Left lung (tissue), 10 donors: ENCODE measurements around the gene GALNT6. TPM values are rescaled to one million over a fixed set of nuclear protein-coding genes. Genes with fewer than 3 reads are reported as not detected.
A peak's percentile ranks its signal among the peaks of the same experiment; 100 is the strongest.

Experiments
- ATAC-seq: fragments of 200-7000 bp; cut with Tn5 transposase; one replicate; pipeline ENCODE4 v1.9.1; 2020; ENCODE audit warnings: moderate library complexity
- DNase-seq, 4 donors: peaks; one replicate each; pipeline ENCODE4 v3.0.0-alpha.2; 2013 to 2020
- H3K27ac ChIP-seq, 2 donors: fragments of 200-600 bp; sonication (generic) in 1 of 2; one replicate each; pipeline versions ENCODE4 v1.5.0 to v1.8.0; 2020 to 2021
- H3K27me3 ChIP-seq, 2 donors: fragments of 200-600 bp; sonication (generic) in 1 of 2; one replicate each; pipeline versions ENCODE4 v1.5.0 to v1.8.0; 2020 to 2021
- H3K36me3 ChIP-seq, 2 donors: fragments of 200-600 bp; sonication (generic) in 1 of 2; one replicate each; pipeline versions ENCODE4 v1.5.0 to v1.8.0; 2020 to 2021
- H3K4me1 ChIP-seq, 2 donors: fragments of 200-600 bp; one replicate each; pipeline ENCODE4 v1.8.0; 2021
- H3K4me3 ChIP-seq, 2 donors: fragments of 200-600 bp; sonication (generic) in 1 of 2; one replicate each; pipeline versions ENCODE4 v1.5.0 to v1.8.0; 2020 to 2021; ENCODE audit warnings: mild to moderate bottlenecking in 1 of 2
- H3K9me3 ChIP-seq, 2 donors: fragments of 200-600 bp; sonication (generic) in 1 of 2; one replicate each; pipeline versions ENCODE4 v1.5.0 to v1.8.0; 2020 to 2021
- intact Hi-C, 2 donors: fragments of 100-400 bp; cut with DNase I; formaldehyde crosslinking; loops; one replicate each; pipeline versions ENCODE4 v1.11.2 to v1.14.2; 2022
- polyA plus RNA-seq, 6 donors: library from polyadenylated mRNA; unstranded; fragments of 120-200 nt; gene quantifications; one replicate each; pipeline ENCODE4 v1.2.1, GENCODE V29; 2013; ENCODE audit not compliant: insufficient read length in 6 of 6
- total RNA-seq, 2 donors: library from RNA; stranded (reverse); fragmentation: NEBNext Ultra II Directional; extraction: Animal tissue kit (Norgen Biotek cat#: 25700); gene quantifications; one replicate each; pipeline ENCODE4 v1.2.1, GENCODE V29; 2021
- TF ChIP-seq, protein P1 (sequence below), 2 donors: fragments of 200-600 bp; sonication (generic) in 1 of 2; IDR thresholded peaks; one replicate each; pipeline versions ENCODE4 v1.5.0 to v1.8.0; 2021; ENCODE audit warnings: antibody characterized with exemption in 2 of 2
- donor health status: DM: no; HTN: yes; CAD: no.
- donor health status: DM: no; HTN: no; CAD: no.

GALNT6 gene
- total and polyA plus RNA-seq, 8 donors, result 1.8 to 21.8 (median 2.6) TPM

DNA sequence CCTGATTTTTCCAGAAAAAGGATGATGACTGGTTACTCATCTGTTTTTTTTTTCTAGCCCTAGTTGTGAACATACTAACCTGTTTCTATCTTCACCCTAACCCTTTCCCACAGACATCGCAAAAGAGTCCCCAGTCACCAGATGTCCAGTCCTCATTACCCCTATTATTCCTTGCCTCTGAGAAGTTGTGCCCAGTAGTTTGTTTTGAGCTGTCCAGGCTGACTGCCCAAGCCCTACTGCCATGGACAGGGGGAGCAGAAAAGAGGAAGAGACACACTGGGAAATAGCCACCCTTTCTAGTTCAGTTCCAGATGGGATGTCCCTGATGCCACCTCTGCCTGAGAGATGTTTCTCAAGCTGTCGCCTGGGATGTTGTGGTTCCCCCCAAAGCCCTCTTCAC, 30.9 kb downstream of the GALNT6 start:
- H3K27ac ChIP-seq, result no peak overlapping the region
- ATAC-seq (no peak), DNase-seq (no peak)
- H3K4me3 ChIP-seq, result no peak overlapping the region
- TF ChIP-seq, protein P1, sequence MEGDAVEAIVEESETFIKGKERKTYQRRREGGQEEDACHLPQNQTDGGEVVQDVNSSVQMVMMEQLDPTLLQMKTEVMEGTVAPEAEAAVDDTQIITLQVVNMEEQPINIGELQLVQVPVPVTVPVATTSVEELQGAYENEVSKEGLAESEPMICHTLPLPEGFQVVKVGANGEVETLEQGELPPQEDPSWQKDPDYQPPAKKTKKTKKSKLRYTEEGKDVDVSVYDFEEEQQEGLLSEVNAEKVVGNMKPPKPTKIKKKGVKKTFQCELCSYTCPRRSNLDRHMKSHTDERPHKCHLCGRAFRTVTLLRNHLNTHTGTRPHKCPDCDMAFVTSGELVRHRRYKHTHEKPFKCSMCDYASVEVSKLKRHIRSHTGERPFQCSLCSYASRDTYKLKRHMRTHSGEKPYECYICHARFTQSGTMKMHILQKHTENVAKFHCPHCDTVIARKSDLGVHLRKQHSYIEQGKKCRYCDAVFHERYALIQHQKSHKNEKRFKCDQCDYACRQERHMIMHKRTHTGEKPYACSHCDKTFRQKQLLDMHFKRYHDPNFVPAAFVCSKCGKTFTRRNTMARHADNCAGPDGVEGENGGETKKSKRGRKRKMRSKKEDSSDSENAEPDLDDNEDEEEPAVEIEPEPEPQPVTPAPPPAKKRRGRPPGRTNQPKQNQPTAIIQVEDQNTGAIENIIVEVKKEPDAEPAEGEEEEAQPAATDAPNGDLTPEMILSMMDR (IDR thresholded peaks at IDR 0.05), result no peak
- H3K36me3 ChIP-seq, result no peaks in the 10 kb centered on the region
- intact Hi-C loops, result no loop called here
- H3K4me1 ChIP-seq, result no peaks in the 10 kb centered on the region
- H3K27me3 ChIP-seq, result no peaks in the 10 kb centered on the region
- no peaks in the 10 kb centered on the region for H3K9me3 ChIP-seq

DNA sequence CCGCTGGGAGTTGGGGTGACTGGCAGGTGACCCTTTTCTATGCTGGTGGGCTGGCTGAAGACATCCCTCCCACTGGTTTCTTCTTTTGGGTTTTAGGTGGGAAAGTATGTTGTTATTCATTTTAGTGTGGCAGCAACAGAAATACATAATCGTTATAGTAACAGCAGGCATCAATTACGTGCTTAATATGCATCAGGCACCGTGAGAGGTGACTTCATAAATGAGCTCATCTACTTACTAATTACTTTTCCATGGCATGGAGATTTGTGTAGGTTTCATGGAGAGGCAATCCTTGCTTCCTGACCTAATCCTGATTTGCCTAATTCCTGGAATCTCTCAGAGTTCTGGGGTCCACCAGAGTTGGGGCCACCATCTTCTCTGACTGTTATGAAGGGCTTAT, 31.4 kb downstream of the GALNT6 start:
- no peak overlapping the region for H3K27ac ChIP-seq
- TF ChIP-seq, protein P1 (IDR thresholded peaks at IDR 0.05), result no peak
- intact Hi-C loops, result no loop called here
- ATAC-seq (no peak), DNase-seq (no peak)
- H3K9me3 ChIP-seq, result no peaks in the 10 kb centered on the region
- H3K4me1 ChIP-seq, result no peaks in the 10 kb centered on the region
- H3K36me3 ChIP-seq, result no peaks in the 10 kb centered on the region
- H3K4me3 ChIP-seq, result no peak overlapping the region
- no peaks in the 10 kb centered on the region for H3K27me3 ChIP-seq

DNA sequence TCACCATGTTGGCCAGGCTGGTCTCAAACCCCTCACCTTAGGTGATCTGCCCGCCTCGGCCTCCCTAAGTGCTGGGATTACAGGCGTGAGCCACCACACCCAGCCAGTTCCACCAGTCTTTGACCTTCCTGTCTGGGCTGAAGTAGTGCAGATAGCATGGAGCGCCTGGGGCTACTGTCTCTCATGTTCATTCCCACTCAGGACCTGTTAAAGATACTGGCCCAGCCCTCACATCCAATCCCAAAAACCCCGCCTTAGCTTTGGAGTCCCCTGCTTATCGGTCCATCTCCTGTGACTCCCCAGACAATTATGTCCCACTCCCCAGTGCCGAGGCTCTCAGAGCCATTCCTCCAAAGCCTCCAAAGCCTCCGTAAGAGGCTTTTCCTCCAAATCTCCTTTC, 32.7 kb downstream of the GALNT6 start:
- DNase-seq (no peak), ATAC-seq (no peak)
- Histone ChIP-seq H3K4me3 (no peak overlapping the region), H3K27me3 (no peaks in the 10 kb centered on the region), H3K27ac (no peak overlapping the region), H3K9me3 (no peaks in the 10 kb centered on the region), H3K4me1 (no peaks in the 10 kb centered on the region), H3K36me3 (no peaks in the 10 kb centered on the region)
- intact Hi-C loops, result no loop called here
- TF ChIP-seq, protein P1 (IDR thresholded peaks at IDR 0.05), result no peak

DNA sequence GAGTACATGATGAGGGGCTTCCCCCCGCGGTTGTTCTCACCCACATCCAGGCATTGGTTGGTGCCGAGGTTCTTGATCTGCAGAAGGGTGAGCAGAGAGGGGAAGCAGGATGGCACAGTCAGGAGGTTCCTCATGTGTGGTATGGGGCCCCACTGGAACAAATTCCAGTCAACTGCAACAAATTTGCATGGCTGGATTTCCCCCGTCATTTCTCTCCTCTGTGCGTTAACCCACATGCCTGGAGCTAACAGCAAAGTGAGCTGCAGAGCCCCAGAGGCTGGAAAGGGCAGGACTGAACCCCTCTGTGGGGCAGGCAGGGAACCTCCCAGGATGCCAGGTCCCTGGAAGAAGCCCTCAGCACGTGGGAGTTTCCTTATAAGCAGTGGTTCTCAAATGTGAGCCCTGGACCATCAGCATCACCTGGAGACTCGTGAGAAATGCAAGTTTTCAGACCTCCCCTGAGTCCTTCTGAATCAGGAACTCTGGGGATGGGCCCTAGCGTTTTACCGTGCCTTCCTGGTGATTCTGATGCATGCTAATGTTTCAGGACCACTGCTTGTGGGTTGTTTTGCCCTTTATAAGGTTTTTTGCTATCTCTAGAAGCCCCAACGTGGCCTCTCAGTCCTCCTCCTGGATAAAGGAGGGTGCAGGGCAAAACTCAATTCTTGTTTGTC, 33.7 kb downstream of the GALNT6 start:
- TF ChIP-seq, protein P1 (IDR thresholded peaks at IDR 0.05), result no peak
- DNase-seq, result no peak
- ATAC-seq, result no peak

DNA sequence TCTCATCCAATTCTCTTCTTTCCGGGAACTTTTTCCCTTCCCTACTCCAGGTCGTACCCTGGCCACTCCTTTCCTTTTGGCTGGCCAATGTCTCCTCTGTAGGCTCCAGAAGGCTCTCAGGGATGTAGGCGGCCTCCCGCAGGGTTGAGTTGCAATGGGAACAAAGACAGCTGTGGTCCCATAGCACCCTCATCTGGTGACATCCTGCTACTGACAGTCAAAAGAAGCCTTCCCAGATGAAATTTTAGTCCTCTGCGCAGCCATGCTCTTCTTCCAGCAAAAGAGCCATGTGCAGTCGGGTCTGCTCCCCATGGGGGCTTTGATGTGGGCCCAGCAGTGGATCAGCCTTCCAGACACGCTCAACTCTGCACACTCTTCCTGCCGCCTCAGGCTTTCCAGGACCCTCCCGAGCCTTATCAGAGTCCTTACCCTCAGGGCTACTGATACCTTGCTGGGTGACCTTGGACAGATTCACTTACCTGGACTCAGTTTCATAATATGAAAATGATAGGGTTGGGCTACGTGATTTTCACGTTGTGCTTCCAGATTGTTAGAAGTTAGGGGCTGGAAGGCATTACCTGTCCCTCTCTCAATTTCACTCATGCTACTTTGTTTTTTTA, 39.2 kb downstream of the GALNT6 start:
- Histone ChIP-seq H3K4me3 (no peak overlapping the region), H3K36me3 (no peaks in the 10 kb centered on the region), H3K27ac (no peak overlapping the region), H3K9me3 (no peaks in the 10 kb centered on the region), H3K4me1 (no peaks in the 10 kb centered on the region), H3K27me3 (no peaks in the 10 kb centered on the region)
- peak in 1 of 4 donors; percentile 42 for DNase-seq
- TF ChIP-seq, protein P1 (IDR thresholded peaks at IDR 0.05), result peak; percentile 34 to 43
- intact Hi-C loops, result no loop called here
- ATAC-seq, result peak; percentile 88

More for the DNA sequence above, 33.7 kb downstream of the GALNT6 start:
- no peaks in the 10 kb centered on the region for H3K36me3 ChIP-seq
- intact Hi-C loops, result no loop called here
- H3K27me3 ChIP-seq, result no peaks in the 10 kb centered on the region
- H3K4me1 ChIP-seq, result no peaks in the 10 kb centered on the region
- no peaks in the 10 kb centered on the region for H3K9me3 ChIP-seq
- H3K4me3 ChIP-seq, result no peak overlapping the region
- no peak overlapping the region for H3K27ac ChIP-seq
